Neuronal stem cell (in vitro differentiated cells): ENCODE measurements around the gene SMIM5. TPM values are rescaled to one million over a fixed set of nuclear protein-coding genes. Genes with fewer than 3 reads are reported as not detected.

Source experiments
- DNase-seq: peaks from one replicate; pipeline ENCODE4 v3.0.0-alpha.2; 2013; ENCODE audit warnings: low spot score
- H2AFZ ChIP-seq: one replicate; pipeline ENCODE4 v1.6.1; 2013; ENCODE audit warnings: mild to moderate bottlenecking, low read length, inconsistent platforms
- H2AK5ac ChIP-seq: 2 replicates; pipeline ENCODE4 v1.6.1; 2013; ENCODE audit warnings: low read depth, mild to moderate bottlenecking, inconsistent platforms, low read length, moderate library complexity, mixed read lengths
- H2BK120ac ChIP-seq: 2 replicates; pipeline ENCODE4 v1.6.1; 2013; ENCODE audit warnings: low read depth, mild to moderate bottlenecking, inconsistent platforms, low read length, moderate library complexity, mixed read lengths
- H2BK12ac ChIP-seq: one replicate; pipeline ENCODE4 v1.6.1; 2013; ENCODE audit warnings: low read length, inconsistent platforms
- H2BK15ac ChIP-seq: 2 replicates; pipeline ENCODE4 v1.6.1; 2013; ENCODE audit warnings: mild to moderate bottlenecking, low read length, inconsistent platforms, mixed read lengths
- H2BK5ac ChIP-seq: one replicate; pipeline ENCODE4 v1.6.1; 2013; ENCODE audit warnings: inconsistent platforms, mild to moderate bottlenecking, low read length, moderate library complexity
- H3K14ac ChIP-seq: one replicate; pipeline ENCODE4 v1.6.1; 2013; ENCODE audit warnings: low read length, inconsistent platforms
- H3K18ac ChIP-seq: 2 replicates; pipeline ENCODE4 v1.6.1; 2013; ENCODE audit warnings: low read length, inconsistent platforms
- H3K23ac ChIP-seq: 2 replicates; pipeline ENCODE4 v1.6.1; 2013; ENCODE audit warnings: low read depth, mild to moderate bottlenecking, mixed read lengths, low read length, inconsistent platforms; ENCODE audit not compliant: poor library complexity
- H3K27ac ChIP-seq: replicated peaks from 3 replicates; pipeline ENCODE4 v1.5.1; 2013; ENCODE audit warnings: low read length, inconsistent platforms
- H3K27me3 ChIP-seq, 3 experiments: 2 replicates each; pipeline ENCODE4 v1.6.1; 2013; ENCODE audit warnings: low read length in 3 of 3, mild to moderate bottlenecking in 2 of 3, inconsistent platforms in 1 of 3, low read depth in 1 of 3, mixed read lengths in 1 of 3, moderate library complexity in 1 of 3; ENCODE audit not compliant: control insufficient read depth in 3 of 3, insufficient read depth in 3 of 3
- H3K36me3 ChIP-seq, 2 donors: replicated peaks in 1 of 2; 2 replicates each; pipeline ENCODE4 v1.6.1; 2013; ENCODE audit warnings: low read length in 2 of 2; ENCODE audit not compliant: control insufficient read depth in 2 of 2, insufficient read depth in 2 of 2
- H3K4ac ChIP-seq: 2 replicates; pipeline ENCODE4 v1.6.1; 2013; ENCODE audit warnings: inconsistent platforms, mild to moderate bottlenecking, low read length, moderate library complexity
- H3K4me1 ChIP-seq, 2 donors: 1 replicate in 1 of 2; 2 replicates in 1 of 2; pipeline ENCODE4 v1.6.1; 2013; ENCODE audit warnings: low read length in 2 of 2, low read depth in 1 of 2; ENCODE audit not compliant: control insufficient read depth in 2 of 2, insufficient read depth in 1 of 2
- H3K4me2 ChIP-seq: one replicate; pipeline ENCODE4 v1.6.1; 2013; ENCODE audit warnings: mild to moderate bottlenecking, low read length, inconsistent platforms; ENCODE audit not compliant: insufficient read depth, poor library complexity, severe bottlenecking
- H3K4me3 ChIP-seq, 2 donors: 2 replicates each; pipeline ENCODE4 v1.5.1; 2013; ENCODE audit warnings: low read length in 2 of 2, mild to moderate bottlenecking in 2 of 2, inconsistent platforms in 1 of 2, moderate library complexity in 1 of 2
- H3K79me1 ChIP-seq: one replicate; pipeline ENCODE4 v1.6.1; 2013; ENCODE audit warnings: low read depth, mild to moderate bottlenecking, inconsistent platforms, low read length, moderate library complexity
- H3K9ac ChIP-seq: one replicate; pipeline ENCODE4 v1.6.1; 2013; ENCODE audit warnings: mild to moderate bottlenecking, low read depth, low read length, inconsistent platforms; ENCODE audit not compliant: poor library complexity
- H3K9me3 ChIP-seq, 2 donors: replicated peaks in 1 of 2; 2 replicates each; pipeline versions ENCODE3 to v1.6.1; 2013; ENCODE audit warnings: low read length in 2 of 2, mild to moderate bottlenecking in 2 of 2, inconsistent platforms in 1 of 2, low read depth in 1 of 2, mixed read lengths in 1 of 2, moderate library complexity in 1 of 2; ENCODE audit not compliant: control insufficient read depth in 2 of 2, insufficient read depth in 1 of 2
- H4K8ac ChIP-seq: one replicate; pipeline ENCODE4 v1.6.1; 2013; ENCODE audit warnings: low read depth, mild to moderate bottlenecking, inconsistent platforms, low read length, moderate library complexity
- H4K91ac ChIP-seq: one replicate; pipeline ENCODE4 v1.6.1; 2013; ENCODE audit warnings: low read length, low read depth, mild to moderate bottlenecking, inconsistent platforms; ENCODE audit not compliant: poor library complexity
- WGBS, 2 donors: extraction: QIAGEN DNeasy Blood & Tissue Kit; methylation state at CpG; one replicate each; pipeline ENCODE4 v1.1.7; 2013; ENCODE audit warnings: missing lambda C conversion rate in 2 of 2, mixed read lengths in 1 of 2; ENCODE audit not compliant: insufficient read length in 2 of 2, insufficient replicate concordance in 1 of 2; ENCODE audit errors: extremely low coverage in 2 of 2; 5-methylcytosine and 5-hydroxymethylcytosine counted together
- polyA plus RNA-seq, 2 experiments: library from polyadenylated mRNA; stranded (reverse); fragments of 200-250 nt; gene quantifications; one replicate each; pipeline ENCODE4 v1.2.3, GENCODE V29; 2013

SMIM5 gene
- polyA plus RNA-seq (2013, experiment 1 of 2): not detected
- polyA plus RNA-seq (2013, experiment 2 of 2): not detected

- DNase-seq: peak; percentile 81
- peak within 1 kb of the TSS; percentile 78 for H3K9ac ChIP-seq
- no CpG with 5 or more reads among the region's 19 CpGs for WGBS, 2 donors
- H3K23ac ChIP-seq: peak within 1 kb of the TSS; percentile 49
- peaks cover 10 to 11% of the 10 kb centered on the region in 2 donors for H3K36me3 ChIP-seq
- H2BK12ac ChIP-seq: peak within 1 kb of the TSS; percentile 77
- peak within 1 kb of the TSS; percentile 61 for H2BK5ac ChIP-seq
- no peak within 1 kb of the TSS for H3K4ac ChIP-seq
- peaks cover 24 to 25% of the 10 kb centered on the region in 2 donors for H3K4me1 ChIP-seq
- peak within 1 kb of the TSS; percentile 64 for H2AK5ac ChIP-seq
- peak within 1 kb of the TSS; percentile 99 for H3K14ac ChIP-seq
- no peaks in the 10 kb centered on the region for H3K27me3 ChIP-seq
- no peaks in the 10 kb centered on the region for H3K79me1 ChIP-seq
- H3K4me2 ChIP-seq: peak within 1 kb of the TSS; percentile 52
- peak within 1 kb of the TSS in 1 of 2 donors; percentile 65 for H3K4me3 ChIP-seq
- no peak within 1 kb of the TSS for H4K8ac ChIP-seq
- no peak within 1 kb of the TSS for H2BK120ac ChIP-seq
- H4K91ac ChIP-seq: no peak within 1 kb of the TSS
- no peak within 1 kb of the TSS for H2BK15ac ChIP-seq
- peak within 1 kb of the TSS; percentile 95 for H3K18ac ChIP-seq
- H2AFZ ChIP-seq: peak within 1 kb of the TSS; percentile 30
- peak within 1 kb of the TSS; percentile 52 for H3K27ac ChIP-seq
- no peaks in the 10 kb centered on the region for H3K9me3 ChIP-seq
Observed at GRCh38 chr17:75632863-75633485, at the start of gene SMIM5. TSS of gene SMIM5 (plus strand) at chr17:75633434. CDS start at chr17:75640202, 6,768 bp downstream.

- peaks cover 2% of the 10 kb centered on the region for H3K79me1 ChIP-seq
- no peak overlapping the region for H2AK5ac ChIP-seq
- H3K36me3 ChIP-seq: no peaks in the 10 kb centered on the region
- H3K27ac ChIP-seq: no peak overlapping the region
- H3K9ac ChIP-seq: no peak overlapping the region
- no peak overlapping the region for H3K23ac ChIP-seq
- peak overlapping the region; percentile 40 for H2AFZ ChIP-seq
- WGBS, 2 donors: no CpG with 5 or more reads among the region's 7 CpGs
- H3K27me3 ChIP-seq: peaks cover 0 to 32% (median 15%) of the 10 kb centered on the region in 3 experiments
- no peak overlapping the region for H3K4me2 ChIP-seq
- no peak overlapping the region for H4K91ac ChIP-seq
- peaks cover 0 to 8% of the 10 kb centered on the region in 2 donors for H3K4me1 ChIP-seq
- peak overlapping the region; percentile 41 for H2BK15ac ChIP-seq
- H3K4ac ChIP-seq: no peak overlapping the region
- no peak overlapping the region for H2BK5ac ChIP-seq
- H3K9me3 ChIP-seq: peaks cover 0 to 11% of the 10 kb centered on the region in 2 donors
- no peak overlapping the region for H2BK120ac ChIP-seq
- no peak overlapping the region for H4K8ac ChIP-seq
- no peak overlapping the region for H3K14ac ChIP-seq
- no peak for DNase-seq
- H3K4me3 ChIP-seq: no peak overlapping the region
- peak overlapping the region; percentile 29 for H3K18ac ChIP-seq
- no peak overlapping the region for H2BK12ac ChIP-seq
Observed at GRCh38 chr17:75584849-75585175, 48.4 kb upstream of the SMIM5 start.

GRCh38 chr17:75587675-75588595 lies 45.3 kb upstream of the SMIM5 start, which contains the start of gene MYO15B:
TSS of gene MYO15B (plus strand) at chr17:75587800. CDS start at chr17:75588058, 258 bp downstream.
- peak; percentile 59 for DNase-seq
- Histone ChIP-seq H3K4me1 (peaks cover 0 to 8% of the 10 kb centered on the region in 2 donors), H3K18ac (peak within 1 kb of the TSS; percentile 98), H3K79me1 (peaks cover 2% of the 10 kb centered on the region), H3K4me2 (peak within 1 kb of the TSS; percentile 80), H2BK15ac (peak within 1 kb of the TSS; percentile 99), H2AK5ac (peak within 1 kb of the TSS; percentile 98), H2BK12ac (peak within 1 kb of the TSS; percentile 84), H3K4ac (peak within 1 kb of the TSS; percentile 76), H2BK120ac (peak within 1 kb of the TSS; percentile 91), H4K91ac (no peak within 1 kb of the TSS), H3K27me3 (peaks cover 0 to 43% (median 21%) of the 10 kb centered on the region in 3 experiments), H3K36me3 (no peaks in the 10 kb centered on the region), H4K8ac (peak within 1 kb of the TSS; percentile 82), H3K9me3 (peaks cover 0 to 11% of the 10 kb centered on the region in 2 donors), H2BK5ac (peak within 1 kb of the TSS; percentile 91), H3K14ac (peak within 1 kb of the TSS; percentile 47), H3K27ac (peak within 1 kb of the TSS; percentile 39), H2AFZ (peak within 1 kb of the TSS; percentile 80), H3K4me3 (peak within 1 kb of the TSS; percentile 20 to 80), H3K23ac (peak within 1 kb of the TSS; percentile 97), H3K9ac (peak within 1 kb of the TSS; percentile 95)
- WGBS, 2 donors: no CpG with 5 or more reads among the region's 82 CpGs
